ENCODE results near the gene TBC1D16.
"Not testable (repeated sequence)": the region's sequence is repeated elsewhere in the genome, so short reads cannot be mapped to it uniquely, and the experiment has no call there.

Gene TBC1D16

GRCh38 chr17:79969906-79970305 is 65.8 kb downstream of the TBC1D16 start:
- FAIRE-seq = no peak

GRCh38 chr17:79968116-79968515 is 67.6 kb downstream of the TBC1D16 start:
- FAIRE-seq = no peak

- FAIRE-seq = no peak
Measured at GRCh38 chr17:79966681-79967080, 69.0 kb downstream of the TBC1D16 start.

- FAIRE-seq = no peak
Measured at GRCh38 chr17:79965806-79966205, 69.9 kb downstream of the TBC1D16 start.

DNA sequence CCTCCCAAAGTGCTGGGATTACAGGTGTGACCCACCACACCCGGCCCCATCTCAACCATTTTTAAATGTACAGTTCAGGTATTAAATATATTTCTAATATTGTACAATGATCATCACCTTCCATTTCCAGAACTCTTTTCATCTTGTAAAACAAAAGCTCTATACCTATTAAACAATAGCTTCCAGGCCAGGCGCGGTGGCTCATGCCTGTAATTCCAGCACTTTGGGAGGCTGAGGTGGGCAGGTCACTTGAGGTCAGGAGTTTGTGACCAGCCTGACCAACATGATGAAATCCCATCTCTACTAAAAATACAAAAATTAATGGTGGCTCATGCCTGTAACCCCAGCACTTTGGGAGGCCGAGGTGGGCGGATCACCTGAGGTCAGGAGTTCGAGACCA is 73.2 kb downstream of the TBC1D16 start:
- FAIRE-seq = not testable (repeated sequence)

DNA sequence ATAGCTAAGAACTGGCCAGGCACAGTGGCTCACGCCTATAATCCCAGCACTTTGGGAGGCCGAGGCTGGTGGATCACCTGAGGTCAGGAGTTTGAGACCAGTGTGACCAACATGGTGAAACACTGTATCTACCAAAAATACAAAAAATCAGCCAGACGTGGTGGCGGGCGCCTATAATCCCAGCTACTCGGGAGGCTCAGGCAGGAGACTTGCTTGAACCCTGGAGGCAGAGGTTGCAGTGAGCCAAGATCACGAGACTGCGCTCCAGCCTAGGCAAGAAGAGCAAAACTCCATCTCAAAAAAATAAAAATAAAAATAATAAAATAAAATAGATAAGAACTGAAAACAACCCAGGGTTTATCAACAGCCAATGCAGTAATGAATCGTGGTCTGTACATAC is 74.1 kb downstream of the TBC1D16 start:
- FAIRE-seq = not testable (repeated sequence)

- FAIRE-seq = no peak
Measured at GRCh38 chr17:79960788-79961522, 74.7 kb downstream of the TBC1D16 start.

GRCh38 chr17:79959042-79959441 is 76.6 kb downstream of the TBC1D16 start:
- FAIRE-seq = no peak

- FAIRE-seq = no peak
Measured at GRCh38 chr17:79956853-79957252, 78.8 kb downstream of the TBC1D16 start.

DNA sequence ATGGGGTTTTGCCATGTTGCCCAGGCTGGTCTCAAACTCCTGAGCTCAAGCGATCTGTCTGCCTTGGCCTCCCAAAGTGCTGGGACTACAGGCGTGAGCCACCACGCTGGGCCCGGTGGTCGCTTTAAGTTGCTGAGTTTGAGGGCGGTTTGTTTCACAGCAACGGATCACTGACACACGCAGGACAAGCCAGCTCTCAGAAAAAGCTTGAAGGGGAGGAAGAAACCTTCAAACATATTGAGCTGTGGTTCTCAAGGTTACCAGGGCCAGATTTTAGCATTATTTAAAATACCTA is 79.3 kb downstream of the TBC1D16 start:
- not testable (repeated sequence) for FAIRE-seq

DNA sequence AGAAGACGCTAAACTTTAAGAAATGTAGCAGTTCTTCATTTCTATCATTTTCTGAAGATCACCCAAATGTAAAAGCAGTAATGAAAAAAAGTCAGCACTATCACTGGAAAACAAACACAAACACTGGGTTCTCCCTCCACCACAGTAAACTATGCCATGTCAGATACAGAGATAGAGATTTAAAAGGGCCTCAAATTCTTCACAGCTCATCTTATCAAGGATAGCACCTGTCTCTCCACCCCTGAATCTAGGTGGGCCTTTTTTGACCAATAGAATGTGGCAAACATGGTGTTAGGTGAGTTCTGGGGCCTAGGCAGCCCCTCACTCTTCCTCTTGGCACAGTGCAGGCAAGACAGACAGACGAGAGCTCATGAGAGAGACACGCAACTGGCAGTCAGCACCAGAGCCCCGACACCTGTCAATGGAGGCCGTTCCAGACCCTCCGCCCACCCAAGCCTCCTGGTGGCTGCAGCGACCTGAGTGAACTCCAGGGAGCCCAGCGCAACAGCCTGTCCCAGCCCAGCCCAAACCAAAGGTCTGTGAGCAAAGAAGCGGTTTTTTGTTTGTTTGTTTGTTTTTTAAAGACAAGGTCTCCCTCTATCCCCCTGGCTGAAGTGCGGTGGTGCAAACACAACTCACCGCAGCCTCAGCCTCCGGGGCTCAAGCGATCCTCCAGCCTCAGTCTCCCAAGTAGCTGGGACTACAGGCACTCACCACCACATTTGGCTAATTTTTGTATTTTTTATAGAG is 79.8 kb downstream of the TBC1D16 start:
- FAIRE-seq = no peak

DNA sequence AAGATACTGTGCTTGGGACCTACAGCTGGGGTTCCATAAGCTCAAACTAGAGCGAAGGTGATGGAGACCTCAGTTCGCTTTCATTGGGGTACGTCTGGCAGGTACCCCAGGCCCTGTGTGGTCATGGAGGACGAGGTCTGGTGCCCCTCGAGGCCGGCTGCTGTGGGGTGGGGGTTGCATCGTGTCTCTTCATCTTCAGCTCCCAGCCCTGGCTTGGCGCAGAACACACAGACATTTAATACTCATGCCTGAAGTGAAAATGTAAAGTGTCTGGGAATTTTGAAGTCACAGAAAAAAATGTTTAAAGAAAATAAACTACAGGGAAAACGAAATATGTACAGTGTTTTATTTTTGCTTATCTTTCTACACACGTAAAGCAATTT is 80.5 kb downstream of the TBC1D16 start:
- FAIRE-seq = no peak

DNA sequence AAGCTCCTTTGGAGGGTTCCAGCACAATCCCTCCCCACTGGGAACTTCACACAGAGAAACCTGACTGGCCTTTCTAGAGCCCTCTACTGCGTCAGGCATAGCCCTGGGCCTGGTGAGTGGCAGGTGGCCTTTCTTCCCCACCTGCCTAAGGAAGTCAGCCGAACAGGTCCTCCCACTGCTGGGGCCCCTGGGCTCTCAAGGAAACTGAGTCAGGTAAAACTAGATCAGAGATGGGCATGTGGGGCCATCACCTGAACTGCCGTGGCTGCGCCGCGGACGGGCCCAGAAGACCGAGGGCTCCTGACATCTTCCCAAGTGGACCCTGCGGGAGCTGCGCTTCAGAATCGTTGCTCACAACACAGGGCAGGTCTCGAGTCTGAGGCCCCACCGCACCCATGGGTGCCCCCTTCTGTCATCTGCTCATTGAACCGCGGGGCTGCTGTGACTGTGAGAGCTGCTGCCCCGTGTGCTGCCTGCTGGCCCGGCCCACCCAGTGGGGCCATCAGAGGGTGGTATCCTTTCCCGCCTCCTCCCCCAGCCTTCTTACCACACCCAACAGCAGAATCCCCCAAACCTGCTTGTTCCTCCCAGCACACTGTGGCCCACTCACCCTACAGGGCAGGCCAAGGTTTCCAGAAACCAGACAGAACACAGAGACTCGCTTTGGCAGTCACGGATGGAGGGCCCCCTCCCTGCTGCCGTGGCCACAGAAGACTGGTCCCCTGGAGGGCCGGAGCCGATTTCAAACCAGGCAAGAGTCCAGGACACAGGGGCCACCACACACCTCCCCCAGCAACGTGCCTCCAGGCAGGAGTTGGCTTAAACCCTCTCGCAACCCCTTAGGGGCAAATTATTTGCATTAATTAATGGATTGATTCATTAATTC is 81.1 kb downstream of the TBC1D16 start:
- FAIRE-seq = no peak

DNA sequence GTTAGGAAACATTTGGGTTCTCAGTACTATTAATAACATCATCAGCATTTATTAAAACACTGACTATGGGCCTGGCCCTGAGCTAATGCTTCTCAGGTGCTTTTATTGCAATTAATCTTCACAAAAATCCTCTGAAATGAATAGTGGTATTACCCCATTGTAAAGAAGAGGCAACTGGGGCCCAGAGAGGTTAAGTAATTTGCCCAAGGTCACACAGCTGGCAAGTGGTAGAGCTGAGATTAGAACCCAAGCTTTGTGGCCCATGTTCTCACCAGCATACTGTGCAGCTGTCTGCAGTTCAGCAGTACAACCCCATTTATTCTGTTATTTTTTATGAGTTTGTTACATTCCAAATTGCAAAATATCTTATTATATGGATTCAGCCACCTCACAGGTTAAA is 82.3 kb downstream of the TBC1D16 start:
- no peak for FAIRE-seq

- FAIRE-seq = no peak
Measured at GRCh38 chr17:79952901-79953300, 82.8 kb downstream of the TBC1D16 start.

DNA sequence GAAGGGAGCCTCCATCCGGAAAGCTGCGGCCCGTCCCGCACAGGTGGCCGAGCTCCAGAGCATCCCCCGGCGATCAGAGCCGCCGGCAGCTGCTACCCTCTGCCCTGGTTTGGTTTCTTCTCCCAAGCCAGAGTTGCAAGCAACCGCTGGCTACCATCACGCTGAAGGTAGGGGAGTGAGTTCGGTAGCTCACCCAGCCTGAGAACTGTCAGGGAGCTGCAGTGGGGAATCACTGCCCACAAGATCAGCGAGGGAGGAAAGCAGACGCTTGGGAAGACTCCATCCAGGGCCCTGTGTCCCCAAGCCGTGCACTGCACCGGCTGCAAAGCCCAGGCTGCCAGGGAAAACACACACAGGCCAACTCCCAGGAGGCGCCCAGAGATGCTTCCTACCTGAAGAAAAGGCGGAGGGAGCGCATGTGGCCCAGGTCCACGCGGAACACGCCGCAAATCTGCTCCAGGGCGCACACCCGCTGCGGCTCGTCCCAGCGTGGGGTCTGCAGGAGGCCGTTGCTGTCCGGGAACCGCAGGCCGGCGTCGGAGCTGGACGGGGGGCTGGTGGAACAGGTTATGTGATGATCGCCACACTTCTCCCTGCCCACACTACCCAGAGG is 83.3 kb downstream of the TBC1D16 start:
- FAIRE-seq = no peak

- FAIRE-seq = no peak
Measured at GRCh38 chr17:79951361-79952264, 84.1 kb downstream of the TBC1D16 start.

DNA sequence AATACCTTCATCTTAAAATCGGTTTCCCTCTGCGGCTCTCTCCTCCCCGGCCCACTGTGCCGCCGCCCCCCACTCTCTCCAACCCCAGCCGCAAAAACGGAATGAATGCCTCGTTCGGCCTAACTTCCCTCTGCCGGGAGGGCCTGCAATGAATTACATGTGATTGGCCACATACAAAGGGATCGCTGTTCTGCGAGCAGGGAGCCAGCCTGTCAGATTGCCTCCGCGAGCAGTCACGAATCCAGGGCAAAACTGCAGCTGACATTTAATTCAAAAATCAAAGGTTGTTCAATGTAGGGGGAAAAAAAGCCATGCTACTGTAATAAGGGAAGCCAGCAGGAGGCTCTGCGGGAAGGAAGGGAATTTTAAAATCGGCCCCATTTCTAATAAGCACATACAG is 84.9 kb downstream of the TBC1D16 start:
- no peak for FAIRE-seq

DNA sequence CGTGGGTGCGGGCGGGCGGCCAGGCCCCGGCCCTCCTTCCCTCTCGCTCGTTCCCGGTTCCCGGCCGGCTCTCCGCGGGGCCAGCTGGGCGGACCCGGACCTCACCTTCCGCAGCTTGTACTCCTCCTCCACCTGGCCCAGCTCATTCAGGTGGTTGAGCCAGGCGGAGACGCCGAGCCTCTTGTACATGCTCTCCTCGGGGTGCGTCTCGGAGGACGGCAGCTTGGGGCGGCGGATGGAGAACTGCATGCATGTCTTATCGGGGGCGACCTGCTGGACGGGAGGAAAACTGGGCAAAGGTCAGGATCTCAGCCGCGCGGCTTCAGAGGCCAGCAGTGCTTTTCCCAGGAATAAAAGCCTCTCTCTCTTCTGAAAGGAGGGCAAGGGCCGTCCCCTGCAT is 85.4 kb downstream of the TBC1D16 start:
- no peak for FAIRE-seq

DNA sequence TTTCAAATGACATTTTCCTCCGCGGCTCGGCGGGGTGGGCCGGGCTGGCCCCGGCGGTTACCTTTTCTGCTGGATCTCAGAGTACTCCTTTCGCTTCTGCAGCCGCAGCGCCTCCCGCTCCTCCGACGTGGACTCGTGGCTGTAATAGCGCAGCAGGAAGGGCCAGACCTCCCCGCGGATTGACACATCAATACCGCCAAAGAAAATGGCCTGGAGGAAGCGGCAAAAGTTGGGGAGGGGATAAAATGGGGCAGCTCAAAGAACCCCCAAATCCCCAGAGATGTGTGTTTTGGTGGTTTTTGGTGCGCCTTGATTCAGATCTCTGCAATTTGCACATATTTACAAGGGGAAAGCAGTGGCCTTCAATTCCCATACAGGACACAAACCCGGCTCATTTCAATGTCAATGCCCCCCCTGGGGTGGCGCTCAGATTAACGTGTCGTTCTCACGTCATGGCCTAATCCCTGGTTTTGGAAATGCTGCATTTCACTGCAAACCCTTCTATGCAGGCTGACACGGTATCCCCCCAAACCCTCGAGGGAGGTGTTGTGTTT is 85.9 kb downstream of the TBC1D16 start:
- FAIRE-seq = no peak

GRCh38 chr17:79948945-79949655 is 86.6 kb downstream of the TBC1D16 start:
- no peak for FAIRE-seq
